Right cardiac atrium (tissue), 5 donors: Measurements from ENCODE around the gene CAP2. TPM values are rescaled to one million over a fixed set of nuclear protein-coding genes. Genes with fewer than 3 reads are reported as not detected.
"Not testable (repeated sequence)": the region's sequence is repeated elsewhere in the genome, so short reads cannot be mapped to it uniquely, and the experiment has no call there.

Experiments used
- ATAC-seq, 2 donors: fragments of 200-7000 bp; cut with Tn5 transposase; one replicate each; pipeline versions ENCODE4 v1.8.0 to v1.9.1; 2020; ENCODE audit warnings: moderate library complexity in 2 of 2, mild to moderate bottlenecking in 1 of 2
- DNase-seq, 3 donors: peaks; one replicate each; pipeline ENCODE4 v3.0.0-alpha.2; 2020
- H3K27ac ChIP-seq: one replicate; pipeline ENCODE4 v1.5.1; 2013; ENCODE audit warnings: mild to moderate bottlenecking, low read length, control low read depth, moderate library complexity
- H3K27me3 ChIP-seq: one replicate; pipeline ENCODE4 v1.6.1; 2013; ENCODE audit not compliant: control insufficient read depth, insufficient read depth
- H3K4me1 ChIP-seq: one replicate; pipeline ENCODE4 v1.6.1; 2013; ENCODE audit warnings: low read length; ENCODE audit not compliant: control insufficient read depth, insufficient read depth
- H3K4me3 ChIP-seq: one replicate; pipeline ENCODE4 v1.5.1; 2013; ENCODE audit warnings: low read length, control low read depth
- H3K9me3 ChIP-seq: one replicate; pipeline ENCODE4 v1.6.1; 2013; ENCODE audit warnings: low read length; ENCODE audit not compliant: control insufficient read depth
- WGBS: extraction: QIAGEN DNeasy Blood & Tissue Kit; methylation state at CpG from one replicate; pipeline ENCODE4 v1.1.7; 2013; 5-methylcytosine and 5-hydroxymethylcytosine counted together
- intact Hi-C, 4 donors: fragments of 100-400 bp; cut with DNase I; formaldehyde crosslinking; loops; one replicate each; pipeline versions ENCODE4 v1.11.0 to v1.14.0; 2022 to 2023
- polyA plus RNA-seq: library from polyadenylated mRNA; stranded (reverse); fragments of 200-250 nt; gene quantifications from one replicate; pipeline ENCODE4 v1.2.3, GENCODE V29; 2013
- total RNA-seq, 4 donors: library from RNA; stranded (reverse); fragmentation: NEBNext Ultra II Directional; extraction: Animal tissue kit (Norgen Biotek cat#: 25700); gene quantifications; one replicate each; pipeline ENCODE4 v1.2.1, GENCODE V29; 2021
- donor health status: healthy with polysubstance abuse.
- donor health status: DM: no; HTN: yes; CAD: no.
- donor health status: DM: no; HTN: no; CAD: no.
- donor health status: DM: no; HTN: yes; CAD: no; lungs with severe emphysema.
- donor health status: DM: yes; HTN: yes; CAD: no.

The CAP2 gene
- total and polyA plus RNA-seq, 5 donors, result 66.1 to 127 (median 100) TPM

DNA sequence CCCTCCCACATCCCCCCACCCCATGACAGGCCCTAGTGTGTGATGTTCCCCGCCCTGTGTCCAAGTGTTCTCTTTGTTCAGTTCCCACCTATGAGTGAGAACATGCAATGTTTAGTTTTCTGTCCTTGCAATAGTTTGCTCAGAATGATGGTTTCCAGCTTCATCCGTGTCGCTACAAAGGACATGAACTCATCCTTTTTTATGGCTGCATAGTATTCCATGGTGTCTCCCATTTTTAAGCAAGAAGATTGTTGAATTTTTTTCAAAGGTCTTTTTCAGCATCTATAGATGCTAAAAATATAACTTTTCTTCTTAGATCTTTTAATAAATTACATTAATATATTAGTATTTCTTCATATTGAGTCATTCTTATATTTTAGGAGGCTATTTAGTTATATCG, 47.4 kb downstream of the CAP2 start:
- WGBS, result 95% methylated on average over 4 of the region's 4 CpGs
- H3K27me3 ChIP-seq, intact Hi-C loops, DNase-seq, H3K4me3 ChIP-seq, H3K27ac ChIP-seq, ATAC-seq, H3K9me3 ChIP-seq, H3K4me1 ChIP-seq: not testable (repeated sequence)

DNA sequence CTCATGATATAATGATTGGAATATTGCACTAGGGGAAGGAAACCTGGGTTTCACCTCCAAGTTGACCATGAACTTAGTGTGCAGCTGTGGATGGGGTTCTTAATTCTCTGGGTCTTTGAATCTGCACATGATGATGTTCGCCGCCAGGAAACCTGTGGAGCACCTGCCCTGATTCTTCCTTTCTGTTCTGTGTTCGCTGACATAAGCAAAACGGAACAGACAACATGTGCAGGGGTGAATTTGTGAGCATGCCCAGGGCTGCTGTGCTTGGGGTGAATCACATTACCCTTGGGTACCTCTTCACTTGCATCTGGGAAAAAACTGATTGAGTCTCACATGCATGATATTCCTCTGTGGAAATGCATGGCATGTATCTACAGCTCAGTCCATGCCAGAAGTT, 48.8 kb downstream of the CAP2 start:
- no peak for ATAC-seq
- no peak overlapping the region for H3K27ac ChIP-seq
- no peaks in the 10 kb centered on the region for H3K27me3 ChIP-seq
- DNase-seq, result no peak
- H3K4me3 ChIP-seq, result no peak overlapping the region
- no peaks in the 10 kb centered on the region for H3K9me3 ChIP-seq
- H3K4me1 ChIP-seq, result no peaks in the 10 kb centered on the region
- 91% methylated on average over 4 of the region's 4 CpGs for WGBS
- intact Hi-C loops, result no loop called here

DNA sequence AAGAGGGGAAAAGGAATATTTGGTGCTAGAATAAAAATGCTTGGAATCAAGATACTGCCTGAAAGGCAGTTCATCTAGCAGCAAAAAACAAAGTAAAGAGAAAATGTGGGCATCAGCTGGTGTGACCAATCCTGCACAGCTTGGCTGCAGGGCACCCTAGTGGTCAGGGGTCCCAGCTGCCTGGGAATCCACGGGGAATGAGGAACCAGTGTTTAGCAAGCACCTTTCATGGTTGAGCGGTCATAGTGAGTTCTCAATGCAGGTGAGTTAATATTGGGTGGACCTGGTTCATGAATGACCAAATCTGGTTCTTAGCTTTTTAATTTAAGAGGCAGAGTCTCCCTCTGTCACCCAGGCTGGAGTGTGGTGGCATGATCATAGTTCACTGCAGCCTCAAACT, 53.3 kb downstream of the CAP2 start:
- WGBS, result 89% methylated on average over 2 of the region's 2 CpGs
- Histone ChIP-seq H3K9me3 (no peaks in the 10 kb centered on the region), H3K4me3 (no peak overlapping the region), H3K27ac (no peak overlapping the region), H3K27me3 (no peaks in the 10 kb centered on the region), H3K4me1 (no peaks in the 10 kb centered on the region)
- no peak for ATAC-seq
- DNase-seq, result no peak
- intact Hi-C loops, result no loop called here

GRCh38 chr6:17448165-17448564, 54.8 kb downstream of the CAP2 start:
- WGBS, result 96% methylated on average over 1 of the region's 1 CpG

GRCh38 chr6:17450397-17450796, 57.0 kb downstream of the CAP2 start:
- no peaks in the 10 kb centered on the region for H3K27me3 ChIP-seq
- DNase-seq, result no peak
- intact Hi-C loops, result no loop called here
- no peak overlapping the region for H3K27ac ChIP-seq
- WGBS, result 91% methylated on average over 1 of the region's 1 CpG
- H3K4me1 ChIP-seq, result no peaks in the 10 kb centered on the region
- ATAC-seq, result no peak
- no peaks in the 10 kb centered on the region for H3K9me3 ChIP-seq
- H3K4me3 ChIP-seq, result no peak overlapping the region

More at GRCh38 chr6:17448165-17448564, 54.8 kb downstream of the CAP2 start:
- ATAC-seq, result no peak
- Histone ChIP-seq H3K9me3 (no peaks in the 10 kb centered on the region), H3K27me3 (no peaks in the 10 kb centered on the region), H3K4me3 (no peak overlapping the region), H3K4me1 (no peaks in the 10 kb centered on the region), H3K27ac (no peak overlapping the region)
- no peak for DNase-seq
- intact Hi-C loops, result no loop called here

- no peaks in the 10 kb centered on the region for H3K27me3 ChIP-seq
- intact Hi-C loops, result no loop called here
- no peak overlapping the region for H3K4me3 ChIP-seq
- H3K9me3 ChIP-seq, result no peaks in the 10 kb centered on the region
- H3K27ac ChIP-seq, result no peak overlapping the region
- WGBS, result 25% methylated on average over 5 of the region's 5 CpGs
- ATAC-seq, result no peak
- DNase-seq, result no peak
- no peaks in the 10 kb centered on the region for H3K4me1 ChIP-seq
Measured at GRCh38 chr6:17450832-17451231, 57.4 kb downstream of the CAP2 start.

DNA sequence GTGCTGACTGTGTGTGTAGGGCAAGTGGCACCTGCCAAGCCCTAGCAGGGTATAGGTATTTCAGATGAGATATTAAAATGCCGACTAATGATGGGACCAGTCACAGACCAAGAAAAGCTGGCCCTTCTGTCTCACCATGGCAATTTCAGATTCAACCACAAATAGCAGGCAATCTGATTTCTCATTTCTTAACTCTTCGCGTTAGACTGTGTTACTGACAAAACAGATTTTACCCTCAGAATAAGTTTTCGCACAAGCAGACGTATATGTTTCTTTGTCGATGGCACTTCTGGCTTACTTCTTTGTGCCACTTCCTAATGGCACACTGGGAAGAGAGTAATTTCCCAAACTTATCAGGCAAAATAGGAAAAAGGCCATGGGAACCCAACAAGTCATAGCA, 58.7 kb downstream of the CAP2 start:
- no peak for ATAC-seq
- Histone ChIP-seq H3K4me1 (no peaks in the 10 kb centered on the region), H3K27me3 (no peaks in the 10 kb centered on the region), H3K9me3 (no peaks in the 10 kb centered on the region), H3K4me3 (no peak overlapping the region), H3K27ac (no peak overlapping the region)
- intact Hi-C loops, result no loop called here
- DNase-seq, result no peak
- WGBS, result 94% methylated on average over 6 of the region's 6 CpGs

DNA sequence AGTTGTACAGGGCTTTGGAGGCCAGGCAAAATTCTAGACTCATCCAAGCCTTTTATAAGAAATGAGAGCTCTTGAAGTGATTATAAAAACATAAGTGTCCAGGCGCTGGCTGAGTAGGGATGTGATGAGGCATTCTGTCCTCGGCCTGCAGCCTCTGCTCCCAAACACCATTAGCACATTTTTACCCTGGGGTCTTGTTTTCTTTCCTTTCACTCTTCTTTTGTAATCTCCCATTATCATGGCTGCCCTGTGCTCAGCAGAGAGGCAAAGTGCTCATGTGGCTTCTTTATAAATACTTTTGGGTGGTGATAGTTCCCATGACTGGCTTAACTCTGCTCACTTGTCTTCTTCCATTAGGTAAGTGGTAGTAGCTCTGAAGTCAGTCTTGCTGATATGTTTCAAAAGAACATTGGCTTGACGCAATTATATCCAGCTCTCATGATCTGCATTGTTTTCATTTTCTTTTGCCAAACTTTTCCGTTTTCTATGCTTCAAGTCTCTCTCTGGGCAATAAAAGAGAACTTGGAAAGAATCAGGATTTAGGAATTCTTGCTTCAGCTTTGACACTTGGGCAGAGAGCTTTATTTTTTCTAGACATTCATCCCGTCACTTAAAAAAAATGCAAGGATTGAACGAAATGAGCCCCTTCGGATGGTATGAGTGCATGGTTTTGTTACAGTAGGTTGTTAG, 61.1 kb downstream of the CAP2 start:
- ATAC-seq (no peak), DNase-seq (no peak)
- no peak overlapping the region for H3K27ac ChIP-seq
- no peaks in the 10 kb centered on the region for H3K9me3 ChIP-seq
- no peaks in the 10 kb centered on the region for H3K4me1 ChIP-seq
- 61% methylated on average over 7 of the region's 7 CpGs for WGBS
- H3K4me3 ChIP-seq, result no peak overlapping the region
- no peaks in the 10 kb centered on the region for H3K27me3 ChIP-seq
- intact Hi-C loops, result no loop called here

GRCh38 chr6:17455919-17456318, 62.5 kb downstream of the CAP2 start:
- ATAC-seq (no peak), DNase-seq (no peak)
- 96% methylated on average over 7 of the region's 7 CpGs for WGBS
- Histone ChIP-seq H3K27ac (no peak overlapping the region), H3K9me3 (no peaks in the 10 kb centered on the region), H3K4me3 (no peak overlapping the region), H3K27me3 (no peaks in the 10 kb centered on the region), H3K4me1 (no peaks in the 10 kb centered on the region)
- intact Hi-C loops, result no loop called here

DNA sequence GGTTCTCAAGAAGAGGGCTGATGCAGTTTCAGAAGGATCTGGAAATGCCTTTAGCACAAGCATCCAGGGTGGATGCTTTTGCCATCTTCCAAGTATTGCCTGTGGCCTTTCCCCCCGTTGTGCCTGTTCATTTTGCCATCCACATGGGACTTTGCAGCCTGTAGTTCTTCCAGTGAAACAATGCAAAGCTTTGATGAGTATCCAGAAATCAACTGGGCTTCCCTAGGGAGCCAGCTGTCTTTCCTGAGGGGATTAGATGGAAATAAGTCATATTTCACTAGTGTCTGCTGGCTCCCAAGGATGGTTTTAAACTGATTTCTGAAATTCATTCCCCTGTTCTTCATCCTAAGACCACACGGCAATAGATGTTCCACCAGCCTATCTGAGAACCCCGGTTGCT, 63.3 kb downstream of the CAP2 start:
- no peaks in the 10 kb centered on the region for H3K27me3 ChIP-seq
- no peak overlapping the region for H3K4me3 ChIP-seq
- no peaks in the 10 kb centered on the region for H3K4me1 ChIP-seq
- no peak overlapping the region for H3K27ac ChIP-seq
- WGBS, result 48% methylated on average over 3 of the region's 3 CpGs
- intact Hi-C loops, result no loop called here
- no peaks in the 10 kb centered on the region for H3K9me3 ChIP-seq
- DNase-seq, result no peak
- no peak for ATAC-seq

DNA sequence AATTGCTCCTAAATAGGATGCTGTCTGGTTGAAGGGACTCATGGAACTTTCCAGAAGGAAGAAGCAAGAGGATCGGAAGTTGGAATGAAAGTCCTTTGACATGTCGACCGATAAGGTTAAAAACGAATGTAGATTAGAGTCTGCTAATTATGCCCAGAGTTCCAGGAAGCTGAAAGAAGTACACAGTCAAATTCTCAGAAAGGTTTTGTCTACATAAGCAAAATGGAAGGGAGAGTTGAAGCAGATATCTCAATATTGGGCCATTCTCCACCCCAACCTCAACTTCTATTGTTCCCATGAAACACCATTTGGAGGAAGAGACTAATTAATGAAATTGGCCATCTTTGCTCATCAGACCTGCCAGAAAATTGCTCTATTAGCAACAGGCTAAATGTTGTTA, 64.0 kb downstream of the CAP2 start:
- DNase-seq, result no peak
- Histone ChIP-seq H3K27ac (no peak overlapping the region), H3K4me3 (no peak overlapping the region), H3K4me1 (no peaks in the 10 kb centered on the region), H3K9me3 (no peaks in the 10 kb centered on the region), H3K27me3 (no peaks in the 10 kb centered on the region)
- intact Hi-C loops, result no loop called here
- no peak for ATAC-seq
- 52% methylated on average over 4 of the region's 4 CpGs for WGBS

- no peak overlapping the region for H3K4me3 ChIP-seq
- ATAC-seq (no peak), DNase-seq (no peak)
- intact Hi-C loops, result no loop called here
- H3K4me1 ChIP-seq, result no peaks in the 10 kb centered on the region
- H3K9me3 ChIP-seq, result no peaks in the 10 kb centered on the region
- 78% methylated on average over 3 of the region's 3 CpGs for WGBS
- H3K27ac ChIP-seq, result no peak overlapping the region
- no peaks in the 10 kb centered on the region for H3K27me3 ChIP-seq
Measured at GRCh38 chr6:17457956-17458355, 64.6 kb downstream of the CAP2 start.
